Mesenchymal stem cell (in vitro differentiated cells and primary cell): Measurements from ENCODE around the gene CES1.
"Not testable (repeated sequence)": the region's sequence is repeated elsewhere in the genome, so short reads cannot be mapped to it uniquely, and the experiment has no call there.

Experiments used
- DNase-seq: peaks from one replicate; pipeline ENCODE4 v3.0.0-alpha.2; 2013
- H2AFZ ChIP-seq: one replicate; pipeline ENCODE4 v1.6.1; 2013; ENCODE audit warnings: low read depth, mild to moderate bottlenecking, control low read depth, inconsistent platforms, low read length, moderate library complexity
- H2AK5ac ChIP-seq: 2 replicates; pipeline ENCODE4 v1.6.1; 2013; ENCODE audit warnings: low read length, moderate library complexity, mild to moderate bottlenecking, inconsistent platforms; ENCODE audit not compliant: severe bottlenecking
- H2BK120ac ChIP-seq: one replicate; pipeline ENCODE4 v1.6.1; 2013; ENCODE audit warnings: low read depth, mild to moderate bottlenecking, inconsistent platforms, low read length, moderate library complexity
- H2BK12ac ChIP-seq, 2 experiments: one replicate each; pipeline ENCODE4 v1.6.1; 2013; ENCODE audit warnings: inconsistent platforms in 2 of 2, low read length in 2 of 2, mild to moderate bottlenecking in 2 of 2, moderate library complexity in 2 of 2, control low read depth in 1 of 2
- H2BK15ac ChIP-seq: one replicate; pipeline ENCODE4 v1.6.1; 2013; ENCODE audit warnings: mild to moderate bottlenecking, low read depth, inconsistent platforms; ENCODE audit not compliant: poor library complexity, severe bottlenecking
- H2BK5ac ChIP-seq: 2 replicates; pipeline ENCODE4 v1.6.1; 2013; ENCODE audit warnings: low read depth, mild to moderate bottlenecking, low read length, control low read depth, inconsistent platforms; ENCODE audit not compliant: poor library complexity, severe bottlenecking
- H3K14ac ChIP-seq, 2 experiments: one replicate each; pipeline ENCODE4 v1.6.1; 2013; ENCODE audit warnings: inconsistent platforms in 2 of 2, low read length in 2 of 2, control low read depth in 1 of 2, mild to moderate bottlenecking in 1 of 2, moderate library complexity in 1 of 2
- H3K18ac ChIP-seq, 2 experiments: one replicate each; pipeline ENCODE4 v1.6.1; 2013; ENCODE audit warnings: inconsistent platforms in 2 of 2, low read length in 2 of 2, control low read depth in 1 of 2, low read depth in 1 of 2, mild to moderate bottlenecking in 1 of 2
- H3K23ac ChIP-seq, 2 experiments: one replicate each; pipeline ENCODE4 v1.6.1; 2013; ENCODE audit warnings: inconsistent platforms in 2 of 2, low read length in 2 of 2, mild to moderate bottlenecking in 2 of 2, moderate library complexity in 2 of 2, control low read depth in 1 of 2
- H3K27ac ChIP-seq: 2 replicates; pipeline ENCODE4 v1.5.1; 2013; ENCODE audit warnings: mild to moderate bottlenecking, moderate library complexity, low read length, control low read depth, inconsistent platforms; ENCODE audit not compliant: poor library complexity, severe bottlenecking
- H3K27me3 ChIP-seq, 2 experiments: 2 replicates each; pipeline versions ENCODE4 v1.6.1 to v1.7.0; 2013; ENCODE audit warnings: low read length in 2 of 2, mild to moderate bottlenecking in 2 of 2, moderate library complexity in 2 of 2, control low read depth in 1 of 2, inconsistent platforms in 1 of 2; ENCODE audit not compliant: control insufficient read depth in 1 of 2, insufficient read depth in 1 of 2
- H3K36me3 ChIP-seq, 2 experiments: 2 replicates each; pipeline versions ENCODE4 v1.6.1 to v1.7.0; 2013; ENCODE audit warnings: low read length in 2 of 2, control low read depth in 1 of 2, inconsistent platforms in 1 of 2, low read depth in 1 of 2, mild to moderate bottlenecking in 1 of 2; ENCODE audit not compliant: insufficient read depth in 2 of 2, control insufficient read depth in 1 of 2
- H3K4ac ChIP-seq, 2 experiments: one replicate each; pipeline ENCODE4 v1.6.1; 2013; ENCODE audit warnings: inconsistent platforms in 2 of 2, low read length in 2 of 2, mild to moderate bottlenecking in 2 of 2, moderate library complexity in 2 of 2, control low read depth in 1 of 2, low read depth in 1 of 2
- H3K4me1 ChIP-seq: 2 replicates; pipeline ENCODE4 v1.6.1; 2013; ENCODE audit warnings: low read depth, low read length, control low read depth; ENCODE audit not compliant: control insufficient read depth, insufficient read depth
- H3K4me2 ChIP-seq: 2 replicates; pipeline ENCODE4 v1.6.1; 2013; ENCODE audit warnings: low read length, mild to moderate bottlenecking, inconsistent platforms; ENCODE audit not compliant: poor library complexity, severe bottlenecking
- H3K4me3 ChIP-seq, 2 experiments: 2 replicates each; pipeline versions ENCODE4 v1.5.1 to v1.7.0; 2013; ENCODE audit warnings: low read length in 2 of 2, mild to moderate bottlenecking in 2 of 2, control low read depth in 1 of 2, low read depth in 1 of 2; ENCODE audit not compliant: insufficient read depth in 1 of 2
- H3K79me1 ChIP-seq: replicated peaks from 2 replicates; pipeline ENCODE4 v1.6.1; 2013; ENCODE audit warnings: mild to moderate bottlenecking, control low read depth, low read length, inconsistent platforms; ENCODE audit not compliant: poor library complexity, severe bottlenecking
- H3K9ac ChIP-seq: 2 replicates; pipeline ENCODE4 v1.7.0; 2013; ENCODE audit warnings: mild to moderate bottlenecking, low read length, moderate library complexity
- H3K9me3 ChIP-seq: 2 replicates; pipeline ENCODE4 v1.7.0; 2013; ENCODE audit warnings: mild to moderate bottlenecking, low read length; ENCODE audit not compliant: control insufficient read depth
- H4K8ac ChIP-seq: one replicate; pipeline ENCODE4 v1.6.1; 2013; ENCODE audit warnings: inconsistent platforms, mild to moderate bottlenecking, low read length, moderate library complexity
- H4K91ac ChIP-seq: one replicate; pipeline ENCODE4 v1.6.1; 2013; ENCODE audit warnings: mild to moderate bottlenecking, low read length, inconsistent platforms
- WGBS: methylation state at CpG from one replicate; pipeline ENCODE4 v1.1.7; 2013; ENCODE audit warnings: mixed read lengths; 5-methylcytosine and 5-hydroxymethylcytosine counted together

CES1 gene

GRCh38 chr16:55839115-55839514 is 6.2 kb upstream of the CES1 start:
- Histone ChIP-seq H2AFZ (no peak overlapping the region), H3K27me3 (peaks cover 0 to 4% of the 10 kb centered on the region in 2 experiments), H2BK12ac (no peak overlapping the region), H3K4ac (no peak overlapping the region), H3K4me1 (no peaks in the 10 kb centered on the region), H3K27ac (no peak overlapping the region), H3K9ac (no peak overlapping the region), H3K18ac (no peak overlapping the region), H3K79me1 (no peaks in the 10 kb centered on the region), H4K91ac (no peak overlapping the region), H2BK15ac (no peak overlapping the region), H2BK5ac (no peak overlapping the region), H4K8ac (no peak overlapping the region), H3K4me2 (no peak overlapping the region), H3K14ac (no peak overlapping the region), H2BK120ac (no peak overlapping the region), H3K23ac (no peak overlapping the region), H2AK5ac (no peak overlapping the region), H3K9me3 (no peaks in the 10 kb centered on the region), H3K4me3 (no peak overlapping the region), H3K36me3 (no peaks in the 10 kb centered on the region)
- WGBS = 63% methylated on average over 2 of the region's 2 CpGs
- DNase-seq = no peak

- no peak overlapping the region for H3K4me2 ChIP-seq
- no peak overlapping the region for H3K4me3 ChIP-seq
- no peak overlapping the region for H3K27ac ChIP-seq
- no peaks in the 10 kb centered on the region for H3K79me1 ChIP-seq
- no peaks in the 10 kb centered on the region for H3K9me3 ChIP-seq
- H2BK15ac ChIP-seq = no peak overlapping the region
- no peak overlapping the region for H3K23ac ChIP-seq
- H3K9ac ChIP-seq = no peak overlapping the region
- H2AK5ac ChIP-seq = no peak overlapping the region
- H2BK12ac ChIP-seq = no peak overlapping the region
- no peak for DNase-seq
- no peak overlapping the region for H3K18ac ChIP-seq
- H2AFZ ChIP-seq = no peak overlapping the region
- no peak overlapping the region for H2BK120ac ChIP-seq
- H3K4me1 ChIP-seq = peaks cover 3% of the 10 kb centered on the region
- H4K8ac ChIP-seq = no peak overlapping the region
- H3K36me3 ChIP-seq = no peaks in the 10 kb centered on the region
- H2BK5ac ChIP-seq = no peak overlapping the region
- WGBS = 75% methylated on average over 1 of the region's 4 CpGs
- H3K27me3 ChIP-seq = no peaks in the 10 kb centered on the region
- no peak overlapping the region for H3K4ac ChIP-seq
- H3K14ac ChIP-seq = no peak overlapping the region
- H4K91ac ChIP-seq = no peak overlapping the region
These were observed 3.3 kb upstream of the CES1 start for GRCh38 chr16:55836158-55836611.

GRCh38 chr16:55835581-55835980 is 2.7 kb upstream of the CES1 start:
- no peak overlapping the region for H3K4me2 ChIP-seq
- no peaks in the 10 kb centered on the region for H3K79me1 ChIP-seq
- no peak overlapping the region for H3K18ac ChIP-seq
- H2AK5ac ChIP-seq = no peak overlapping the region
- WGBS = 29% methylated on average over 1 of the region's 1 CpG
- H4K91ac ChIP-seq = no peak overlapping the region
- H3K9ac ChIP-seq = no peak overlapping the region
- no peak overlapping the region for H2BK5ac ChIP-seq
- no peak overlapping the region for H2BK15ac ChIP-seq
- H3K23ac ChIP-seq = no peak overlapping the region
- DNase-seq = no peak
- no peak overlapping the region for H3K27ac ChIP-seq
- H3K4ac ChIP-seq = no peak overlapping the region
- H2AFZ ChIP-seq = no peak overlapping the region
- H4K8ac ChIP-seq = no peak overlapping the region
- H3K9me3 ChIP-seq = no peaks in the 10 kb centered on the region
- no peak overlapping the region for H3K14ac ChIP-seq
- H3K27me3 ChIP-seq = no peaks in the 10 kb centered on the region
- H2BK12ac ChIP-seq = no peak overlapping the region
- no peak overlapping the region for H2BK120ac ChIP-seq
- peaks cover 3% of the 10 kb centered on the region for H3K4me1 ChIP-seq
- H3K36me3 ChIP-seq = no peaks in the 10 kb centered on the region
- H3K4me3 ChIP-seq = no peak overlapping the region

- not testable (repeated sequence) for H3K9me3 ChIP-seq, H2BK12ac ChIP-seq, H3K23ac ChIP-seq, H3K36me3 ChIP-seq, H2BK15ac ChIP-seq, H4K8ac ChIP-seq, H3K14ac ChIP-seq, H3K27me3 ChIP-seq, H2AFZ ChIP-seq, DNase-seq, H3K4ac ChIP-seq, H3K27ac ChIP-seq, H3K18ac ChIP-seq, H2BK120ac ChIP-seq, H3K4me3 ChIP-seq, H3K79me1 ChIP-seq, H2AK5ac ChIP-seq, H3K9ac ChIP-seq, H3K4me1 ChIP-seq, H2BK5ac ChIP-seq, H4K91ac ChIP-seq, H3K4me2 ChIP-seq
- whole genome bisulfite sequencing = 89% methylated on average over 3 of the region's 3 CpGs
These were observed 2.3 kb upstream of the CES1 start for GRCh38 chr16:55835173-55835572.
